ENCODE data around the gene CCDC182.

- TF ChIP-seq, protein P1, sequence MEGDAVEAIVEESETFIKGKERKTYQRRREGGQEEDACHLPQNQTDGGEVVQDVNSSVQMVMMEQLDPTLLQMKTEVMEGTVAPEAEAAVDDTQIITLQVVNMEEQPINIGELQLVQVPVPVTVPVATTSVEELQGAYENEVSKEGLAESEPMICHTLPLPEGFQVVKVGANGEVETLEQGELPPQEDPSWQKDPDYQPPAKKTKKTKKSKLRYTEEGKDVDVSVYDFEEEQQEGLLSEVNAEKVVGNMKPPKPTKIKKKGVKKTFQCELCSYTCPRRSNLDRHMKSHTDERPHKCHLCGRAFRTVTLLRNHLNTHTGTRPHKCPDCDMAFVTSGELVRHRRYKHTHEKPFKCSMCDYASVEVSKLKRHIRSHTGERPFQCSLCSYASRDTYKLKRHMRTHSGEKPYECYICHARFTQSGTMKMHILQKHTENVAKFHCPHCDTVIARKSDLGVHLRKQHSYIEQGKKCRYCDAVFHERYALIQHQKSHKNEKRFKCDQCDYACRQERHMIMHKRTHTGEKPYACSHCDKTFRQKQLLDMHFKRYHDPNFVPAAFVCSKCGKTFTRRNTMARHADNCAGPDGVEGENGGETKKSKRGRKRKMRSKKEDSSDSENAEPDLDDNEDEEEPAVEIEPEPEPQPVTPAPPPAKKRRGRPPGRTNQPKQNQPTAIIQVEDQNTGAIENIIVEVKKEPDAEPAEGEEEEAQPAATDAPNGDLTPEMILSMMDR (IDR thresholded peaks at IDR 0.05; ENCODE audit: insufficient read depth, low read depth, low read length): no peak
- TF ChIP-seq EZH2 (IDR thresholded peaks at IDR 0.05; ENCODE audit: insufficient read depth, low read length): no peak
Measured at GRCh38 chr17:57696050-57696449, 49.0 kb downstream of the CCDC182 start.

All from astrocyte (in vitro differentiated cells and primary cell).